GM18873 (cell line): ENCODE data around the gene NOS2.
"Not testable (repeated sequence)": the region's sequence is repeated elsewhere in the genome, so short reads cannot be mapped to it uniquely, and the experiment has no call there.

Source experiments
- ATAC-seq: cut with Tn5 transposase; IDR thresholded peaks from one replicate; pipeline ENCODE4 v1.9.1; 2021; ENCODE audit warnings: mild to moderate bottlenecking, moderate library complexity, moderate number of reproducible peaks; ENCODE audit not compliant: unreplicated experiment, low FRiP score

Gene NOS2

DNA sequence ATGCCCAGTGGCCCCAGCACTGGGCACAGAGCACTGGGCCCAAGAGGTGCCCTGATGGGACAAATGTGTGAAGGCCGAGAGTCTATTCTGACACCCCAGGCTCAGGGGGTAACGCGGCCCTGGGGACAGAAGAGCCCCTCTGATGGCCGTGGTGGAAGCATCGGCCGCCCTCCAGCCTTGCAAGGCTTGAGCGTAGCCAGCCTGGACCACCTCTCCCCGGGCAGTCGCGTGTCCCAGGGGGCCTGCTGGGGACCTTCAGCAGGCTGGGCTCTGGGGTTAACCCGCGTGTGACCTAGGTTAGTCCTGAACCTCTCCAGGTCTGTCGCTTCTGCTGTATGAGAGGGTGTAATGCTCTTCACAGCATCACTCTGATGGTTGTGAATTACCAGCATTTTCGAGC lies 40.8 kb downstream of the NOS2 start:
- no peak for ATAC-seq

DNA sequence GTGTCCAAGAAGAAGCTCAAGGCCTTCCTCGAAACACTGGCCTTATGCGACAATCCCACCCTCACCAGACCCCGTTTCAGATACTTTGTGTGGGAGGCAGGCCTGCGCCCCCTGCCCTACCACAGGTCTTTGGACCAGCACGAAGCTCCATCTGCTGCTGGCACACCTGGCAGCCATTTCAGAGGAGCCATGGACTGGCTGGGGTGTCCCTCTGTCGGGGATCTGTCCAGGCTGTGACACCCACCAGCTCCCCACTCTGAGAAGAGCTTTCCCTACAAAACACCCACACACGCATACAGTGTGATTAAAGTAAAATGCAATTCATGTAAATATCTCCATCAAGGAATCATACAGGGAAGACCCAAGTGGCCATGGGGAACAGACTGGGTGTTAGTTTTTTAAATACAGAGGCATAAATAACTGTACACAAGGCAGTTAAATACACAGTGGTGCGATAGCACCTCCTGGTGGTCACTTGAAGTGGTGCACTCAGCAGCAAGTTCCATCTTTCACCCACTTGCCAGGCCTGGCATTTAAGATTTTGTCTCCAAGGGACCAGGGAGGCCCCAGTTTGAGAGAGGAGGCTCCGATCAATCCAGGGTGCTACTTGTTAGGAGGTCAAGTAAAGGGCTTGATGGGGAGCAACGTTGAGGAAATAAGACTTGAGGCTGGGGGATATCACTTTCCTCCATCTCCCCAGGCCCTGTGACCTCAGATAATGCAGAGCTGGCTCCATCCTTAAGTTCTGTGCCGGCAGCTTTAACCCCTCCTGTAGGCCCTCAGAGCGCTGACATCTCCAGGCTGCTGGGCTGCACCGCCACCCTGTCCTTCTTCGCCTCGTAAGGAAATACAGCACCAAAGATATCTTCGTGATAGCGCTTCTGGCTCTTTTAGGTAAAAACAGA lies 43.6 kb downstream of the NOS2 start:
- ATAC-seq: no peak

DNA sequence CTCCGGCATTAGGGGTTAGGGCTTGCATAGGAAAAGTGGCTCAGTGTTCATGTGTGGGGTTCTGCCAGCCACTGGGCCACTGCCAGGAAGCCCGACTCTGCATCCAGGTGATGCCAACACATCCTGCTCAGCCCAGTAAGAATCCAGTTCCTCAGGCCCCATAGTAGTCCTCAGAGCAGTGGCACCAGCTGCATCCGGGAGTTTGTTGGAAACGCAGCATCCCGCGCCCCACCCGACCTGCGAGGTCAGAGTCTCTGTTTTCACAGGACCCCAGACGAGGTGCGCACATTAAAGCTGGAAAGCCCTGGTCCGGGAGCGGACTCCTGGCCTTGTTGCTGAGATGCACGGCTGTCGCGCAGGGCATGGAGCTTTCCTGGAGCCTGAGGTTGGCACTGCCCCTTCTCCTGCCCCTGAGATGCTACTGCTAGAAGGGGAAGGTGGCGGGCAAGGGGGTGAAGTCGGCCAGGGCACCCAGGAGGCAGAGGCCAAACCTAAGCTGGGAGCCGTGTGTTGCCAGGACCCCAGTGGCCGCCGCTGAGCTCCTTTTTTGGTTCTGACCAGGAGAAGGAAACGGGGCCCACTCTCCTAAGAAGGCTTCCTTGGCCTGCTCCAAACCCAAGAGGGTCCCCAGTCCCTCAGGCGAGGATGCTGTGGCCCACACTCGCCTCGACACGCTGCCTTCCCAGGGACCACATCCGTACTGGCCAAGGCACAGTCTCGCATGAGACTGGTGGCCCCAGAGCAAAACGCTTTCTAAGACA lies 44.4 kb downstream of the NOS2 start:
- no peak for ATAC-seq

DNA sequence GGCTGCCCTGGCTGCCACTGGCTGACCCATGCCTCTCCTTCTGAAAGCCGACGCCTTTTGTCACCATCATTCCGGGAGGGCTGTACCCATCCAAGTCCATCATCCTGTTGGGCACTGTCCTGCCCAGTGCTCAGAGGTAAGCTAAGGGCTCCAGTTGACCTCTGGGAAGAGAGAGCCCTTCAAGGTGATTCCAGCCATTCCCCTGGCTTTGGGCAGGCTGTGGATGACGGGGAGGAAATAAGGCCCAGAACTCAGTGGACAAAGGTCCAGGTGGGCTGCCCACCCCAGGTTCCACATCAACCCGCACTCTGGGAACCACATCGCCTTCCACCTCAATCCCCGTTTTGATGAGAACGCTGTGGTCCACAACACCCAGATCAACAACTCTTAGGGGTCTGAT lies 45.8 kb downstream of the NOS2 start:
- no peak for ATAC-seq

- ATAC-seq: not testable (repeated sequence)
These were observed 46.6 kb downstream of the NOS2 start for GRCh38 chr17:27753726-27754125.

- not testable (repeated sequence) for ATAC-seq
These were observed 47.3 kb downstream of the NOS2 start for GRCh38 chr17:27752831-27753619.

GRCh38 chr17:27751622-27752490 lies 48.5 kb downstream of the NOS2 start:
- no peak for ATAC-seq

DNA sequence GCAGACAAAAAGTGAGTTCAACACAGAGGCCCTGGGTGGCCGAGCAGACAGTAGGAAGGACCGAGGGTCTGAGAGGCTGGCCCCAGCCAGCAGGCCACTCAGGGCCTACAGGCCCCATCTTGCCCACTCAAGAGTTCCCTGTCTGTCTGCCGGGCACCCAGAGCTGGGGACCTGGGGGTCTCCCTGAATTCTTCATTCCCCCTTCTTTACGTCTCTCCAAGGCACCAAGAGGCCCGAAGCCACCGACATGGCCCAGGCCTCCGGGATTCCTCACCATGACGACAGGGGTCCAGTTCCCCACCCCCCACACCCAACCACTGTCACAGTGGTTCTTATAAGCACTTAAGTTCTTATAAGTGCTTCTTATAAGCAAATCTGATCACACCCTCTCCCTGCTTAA lies 49.2 kb downstream of the NOS2 start:
- no peak for ATAC-seq

GRCh38 chr17:27749562-27750150 lies 50.7 kb downstream of the NOS2 start:
- ATAC-seq: not testable (repeated sequence)

DNA sequence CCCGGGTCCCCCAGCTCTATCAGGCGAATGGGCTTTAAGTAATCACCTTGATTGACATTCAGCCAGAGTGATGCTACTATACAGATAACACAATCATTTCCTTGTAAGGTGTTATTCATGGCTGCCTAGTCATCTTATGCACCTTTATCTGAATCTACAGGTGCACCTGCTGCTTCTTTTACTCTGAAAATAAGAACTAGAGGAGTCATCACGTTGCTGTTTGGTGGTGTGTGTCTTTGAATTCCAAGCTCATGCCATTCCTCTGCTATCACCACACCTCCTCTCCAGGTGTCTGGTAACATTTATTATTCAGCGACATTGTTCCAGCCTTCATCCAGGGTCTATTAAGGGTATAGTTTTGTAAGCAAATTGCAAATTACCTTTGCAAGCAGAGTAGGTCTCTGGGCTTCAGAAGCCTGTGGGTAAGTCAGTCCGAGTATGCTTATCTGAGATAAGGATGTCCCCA lies 51.9 kb downstream of the NOS2 start:
- ATAC-seq: no peak

- no peak for ATAC-seq
These were observed 52.6 kb downstream of the NOS2 start for GRCh38 chr17:27747462-27748359.

- ATAC-seq: no peak
These were observed 53.4 kb downstream of the NOS2 start for GRCh38 chr17:27746881-27747280.

DNA sequence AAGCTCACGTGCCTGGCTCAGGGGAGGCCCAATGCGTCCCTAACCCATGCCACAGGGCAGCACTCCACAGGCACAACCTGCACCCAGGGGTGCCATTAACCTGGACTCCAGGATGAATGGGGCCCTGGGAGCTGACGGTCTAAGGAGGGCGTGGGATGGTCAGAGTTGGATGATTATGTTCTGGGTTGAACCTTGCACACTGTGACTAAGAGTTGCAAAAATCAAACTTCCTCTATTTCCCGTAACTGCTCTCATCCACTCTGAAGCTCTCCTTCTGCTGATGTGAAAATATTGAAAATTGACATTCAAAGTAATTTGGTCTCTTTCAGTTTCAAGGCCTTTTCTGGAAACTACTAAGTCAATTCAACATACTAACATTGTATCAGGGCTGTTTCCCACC lies 54.0 kb downstream of the NOS2 start:
- ATAC-seq: not testable (repeated sequence)

- not testable (repeated sequence) for ATAC-seq
These were observed 55.0 kb downstream of the NOS2 start for GRCh38 chr17:27745207-27745830.

GRCh38 chr17:27743281-27743885 lies 56.9 kb downstream of the NOS2 start:
- ATAC-seq: no peak

- no peak for ATAC-seq
These were observed 58.3 kb downstream of the NOS2 start for GRCh38 chr17:27741971-27742575.

DNA sequence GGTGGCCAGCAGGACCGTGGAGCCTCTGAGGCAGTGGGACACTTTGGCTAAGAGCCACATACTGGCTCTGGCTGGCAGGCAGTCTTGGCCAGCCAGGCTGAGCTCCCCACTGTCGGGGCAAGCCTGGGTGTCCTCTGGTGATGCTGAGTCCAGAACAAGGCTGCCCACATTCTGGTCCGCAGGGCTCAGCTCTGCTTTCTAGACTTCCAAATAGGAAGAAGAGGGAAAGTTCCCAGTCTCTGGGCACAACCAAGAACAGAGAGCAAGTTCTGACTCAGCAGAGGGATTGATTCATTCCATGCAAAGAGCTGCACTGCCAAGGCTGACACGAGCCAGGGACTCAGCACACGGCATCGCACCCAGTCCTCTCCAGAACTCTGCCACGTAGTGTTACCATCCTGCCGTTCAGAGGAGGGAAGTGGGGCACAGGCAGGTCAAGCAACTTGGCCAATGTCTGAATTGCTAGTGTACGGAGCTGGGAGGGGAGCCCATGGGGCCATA lies 58.9 kb downstream of the NOS2 start:
- no peak for ATAC-seq
